Prostate gland (tissue), 2 donors: ENCODE results near the gene ARMC9. TPM values are rescaled to one million over a fixed set of nuclear protein-coding genes. Genes with fewer than 3 reads are reported as not detected.
"Not testable (repeated sequence)": the region's sequence is repeated elsewhere in the genome, so short reads cannot be mapped to it uniquely, and the experiment has no call there.

Source experiments
- DNase-seq: peaks from one replicate; pipeline ENCODE4 v3.0.0-alpha.2; 2019; ENCODE audit warnings: low spot score
- H3K27ac ChIP-seq, 2 donors: fragments of 200-600 bp; sonication (generic); 2 replicates each; pipeline ENCODE4 v1.5.1; 2017 to 2019
- H3K27me3 ChIP-seq: fragments of 200-600 bp; sonication (generic); replicated peaks from 2 replicates; pipeline ENCODE4 v1.5.1; 2019; ENCODE audit not compliant: insufficient read depth
- H3K36me3 ChIP-seq, 2 donors: fragments of 200-600 bp; sonication (generic); 1 replicate in 1 of 2; 2 replicates in 1 of 2; pipeline versions ENCODE4 v1.5.1 to v1.8.1; 2017 to 2019
- H3K4me1 ChIP-seq: fragments of 200-600 bp; sonication (generic); replicated peaks from 2 replicates; pipeline ENCODE4 v1.5.1; 2019
- H3K4me3 ChIP-seq, 2 donors: fragments of 200-600 bp; sonication (generic); 2 replicates each; pipeline ENCODE4 v1.5.1; 2017 to 2019
- H3K9me3 ChIP-seq: fragments of 200-600 bp; sonication (generic); 2 replicates; pipeline ENCODE4 v1.5.1; 2017
- CTCF ChIP-seq, 4 experiments: fragments of 200-600 bp in 2 of 4; fragments of 450-650 bp in 2 of 4; sonication (generic) in 2 of 4; IDR thresholded peaks; 1 replicate in 3 of 4; 2 replicates in 1 of 4; pipeline ENCODE4 v1.5.1; 2016 to 2019; ENCODE audit warnings: antibody characterized with exemption in 4 of 4, mild to moderate bottlenecking in 2 of 4, moderate library complexity in 2 of 4
- POLR2A ChIP-seq: fragments of 450-650 bp; IDR thresholded peaks from one replicate; pipeline ENCODE4 v1.6.1; 2016; ENCODE audit warnings: antibody characterized with exemption, mild to moderate bottlenecking
- POLR2AphosphoS5 ChIP-seq: sonication (generic); formaldehyde crosslinking; IDR thresholded peaks from one replicate; pipeline ENCODE4 v1.6.1; 2017; ENCODE audit warnings: antibody characterized with exemption
- WGBS: methylation state at CpG from one replicate; pipeline ENCODE4 v1.1.5; 2018; 5-methylcytosine and 5-hydroxymethylcytosine counted together
- intact Hi-C: fragments of 100-400 bp; cut with DNase I; formaldehyde crosslinking; loops from one replicate; pipeline ENCODE4 v1.14.2; 2022
- total RNA-seq, 2 donors: library from RNA; depleted of rRNA; stranded (reverse); fragments of >200 nt; gene quantifications; one replicate each; pipeline ENCODE4 v1.1.0, GENCODE V29; 2016

Gene ARMC9
- total RNA-seq, 2 donors from 2014 or later: 11.3 to 40.0 TPM

GRCh38 chr2:231191896-231192872 is 6.2 kb upstream of the ARMC9 start:
- no peaks in the 10 kb centered on the region for H3K27me3 ChIP-seq
- intact Hi-C loops: loop anchor here (1.0 kb wide), 1 partner anchor 88 kb away; no protein-coding TSS in a partner anchor
- H3K9me3 ChIP-seq: no peaks in the 10 kb centered on the region
- no peaks in the 10 kb centered on the region for H3K36me3 ChIP-seq
- WGBS: 53% methylated on average over 19 of the region's 19 CpGs
- no peak overlapping the region for H3K4me3 ChIP-seq
- peak overlapping the region; percentile 54 to 78 for H3K27ac ChIP-seq
- TF ChIP-seq POLR2A: no peak
- TF ChIP-seq POLR2AphosphoS5: peak; percentile 36
- TF ChIP-seq CTCF (IDR thresholded peaks at IDR 0.05): peak in 3 of 4 experiments; percentile 18 to 48 (median 43)
- peak; percentile 25 for DNase-seq
- H3K4me1 ChIP-seq: no peaks in the 10 kb centered on the region

- intact Hi-C loops: no loop called here
- DNase-seq: no peak
- Histone ChIP-seq H3K4me3 (no peak overlapping the region), H3K4me1 (no peaks in the 10 kb centered on the region), H3K27me3 (no peaks in the 10 kb centered on the region), H3K9me3 (no peaks in the 10 kb centered on the region), H3K36me3 (no peaks in the 10 kb centered on the region), H3K27ac (no peak overlapping the region)
- WGBS: 89% methylated on average over 3 of the region's 3 CpGs
- TF ChIP-seq POLR2A (no peak), POLR2AphosphoS5 (no peak), CTCF (IDR thresholded peaks at IDR 0.05) (no peak)
Observed at GRCh38 chr2:231193216-231193615, 5.2 kb upstream of the ARMC9 start.

GRCh38 chr2:231196592-231196991 is 1.8 kb upstream of the ARMC9 start:
- no peak for TF ChIP-seq CTCF (IDR thresholded peaks at IDR 0.05)
- TF ChIP-seq POLR2A: no peak
- no peak for TF ChIP-seq POLR2AphosphoS5
- Histone ChIP-seq H3K27me3 (no peaks in the 10 kb centered on the region), H3K4me1 (no peaks in the 10 kb centered on the region), H3K36me3 (no peaks in the 10 kb centered on the region), H3K27ac (no peak overlapping the region), H3K9me3 (no peaks in the 10 kb centered on the region), H3K4me3 (no peak overlapping the region)
- intact Hi-C loops: no loop called here
- no peak for DNase-seq
- WGBS: 94% methylated on average over 5 of the region's 5 CpGs

GRCh38 chr2:231197196-231197595 is 1.2 kb upstream of the ARMC9 start:
- H3K4me1 ChIP-seq, H3K9me3 ChIP-seq, intact Hi-C loops, H3K27me3 ChIP-seq, H3K36me3 ChIP-seq, H3K27ac ChIP-seq, DNase-seq, H3K4me3 ChIP-seq: not testable (repeated sequence)
- 93% methylated on average over 7 of the region's 7 CpGs for WGBS

GRCh38 chr2:231197706-231198290 is 633 bp upstream of the ARMC9 start:
- no peak for DNase-seq
- Histone ChIP-seq H3K27me3 (no peaks in the 10 kb centered on the region), H3K36me3 (no peaks in the 10 kb centered on the region), H3K4me3 (peak overlapping the region; percentile 63 to 65), H3K4me1 (no peaks in the 10 kb centered on the region), H3K9me3 (no peaks in the 10 kb centered on the region), H3K27ac (peak overlapping the region; percentile 53 to 71)
- 17% methylated on average over 11 of the region's 11 CpGs for WGBS
- no peak for TF ChIP-seq POLR2AphosphoS5
- TF ChIP-seq CTCF (IDR thresholded peaks at IDR 0.05): no peak
- no peak for TF ChIP-seq POLR2A
- intact Hi-C loops: no loop called here
